C4-2B (cell line): Measurements from ENCODE around the gene MAVS.
"Not testable (repeated sequence)": the region's sequence is repeated elsewhere in the genome, so short reads cannot be mapped to it uniquely, and the experiment has no call there.

Source experiments
- H3K27ac ChIP-seq: fragments of 450-650 bp; 2 replicates; pipeline ENCODE4 v1.5.1; 2017
- ZFX ChIP-seq: fragments of 450-650 bp; IDR thresholded peaks from 2 replicates; pipeline ENCODE4 v1.6.1; 2017
- TF ChIP-seq, protein P1 (sequence below): fragments of 450-650 bp; conservative IDR thresholded peaks from 2 replicates; pipeline ENCODE4 v1.5.1; 2017; ENCODE audit warnings: mild to moderate bottlenecking

MAVS gene

DNA sequence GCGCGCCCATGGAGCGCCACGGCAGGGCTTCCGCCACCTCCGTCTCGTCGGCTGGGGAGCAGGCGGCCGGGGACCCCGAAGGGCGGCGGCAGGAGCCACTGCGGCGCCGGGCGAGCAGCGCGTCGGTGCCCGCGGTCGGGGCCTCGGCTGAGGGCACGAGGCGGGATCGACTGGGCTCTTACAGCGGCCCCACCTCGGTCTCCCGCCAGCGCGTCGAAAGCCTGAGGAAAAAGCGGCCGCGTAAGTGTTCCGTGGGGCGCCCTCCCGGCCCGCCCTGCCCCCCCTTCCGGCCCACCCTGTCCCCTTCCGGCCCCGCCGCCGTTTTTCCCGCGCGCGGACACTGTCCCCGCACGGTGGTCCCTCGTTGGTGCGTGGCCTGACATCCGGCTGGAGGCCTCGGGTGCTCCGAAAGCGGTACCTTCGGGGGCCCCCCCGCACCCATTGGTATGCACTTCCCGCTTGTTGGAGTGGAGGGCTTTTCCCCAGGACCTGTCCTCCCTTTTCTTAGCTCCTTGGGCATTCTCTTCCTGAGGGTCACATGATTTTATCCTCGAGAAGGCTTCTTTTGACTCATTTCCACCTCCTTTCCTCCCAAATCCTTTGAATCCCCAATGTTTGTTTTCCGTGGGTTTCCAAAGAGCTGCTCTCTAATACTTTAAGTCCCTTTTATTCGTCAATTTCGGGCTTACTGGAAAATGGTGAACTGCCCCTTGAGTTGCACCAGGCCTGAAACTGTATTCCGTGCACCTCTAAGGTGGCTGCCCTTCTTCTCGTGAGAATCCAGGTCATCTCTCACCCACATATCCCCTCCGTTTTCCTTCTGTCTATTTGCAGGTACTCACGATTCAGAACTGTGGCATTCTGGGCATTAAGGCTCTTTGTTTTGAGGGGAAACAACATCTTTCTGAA, 43.1 kb downstream of the MAVS start:
- TF ChIP-seq, protein P1, sequence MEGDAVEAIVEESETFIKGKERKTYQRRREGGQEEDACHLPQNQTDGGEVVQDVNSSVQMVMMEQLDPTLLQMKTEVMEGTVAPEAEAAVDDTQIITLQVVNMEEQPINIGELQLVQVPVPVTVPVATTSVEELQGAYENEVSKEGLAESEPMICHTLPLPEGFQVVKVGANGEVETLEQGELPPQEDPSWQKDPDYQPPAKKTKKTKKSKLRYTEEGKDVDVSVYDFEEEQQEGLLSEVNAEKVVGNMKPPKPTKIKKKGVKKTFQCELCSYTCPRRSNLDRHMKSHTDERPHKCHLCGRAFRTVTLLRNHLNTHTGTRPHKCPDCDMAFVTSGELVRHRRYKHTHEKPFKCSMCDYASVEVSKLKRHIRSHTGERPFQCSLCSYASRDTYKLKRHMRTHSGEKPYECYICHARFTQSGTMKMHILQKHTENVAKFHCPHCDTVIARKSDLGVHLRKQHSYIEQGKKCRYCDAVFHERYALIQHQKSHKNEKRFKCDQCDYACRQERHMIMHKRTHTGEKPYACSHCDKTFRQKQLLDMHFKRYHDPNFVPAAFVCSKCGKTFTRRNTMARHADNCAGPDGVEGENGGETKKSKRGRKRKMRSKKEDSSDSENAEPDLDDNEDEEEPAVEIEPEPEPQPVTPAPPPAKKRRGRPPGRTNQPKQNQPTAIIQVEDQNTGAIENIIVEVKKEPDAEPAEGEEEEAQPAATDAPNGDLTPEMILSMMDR: no peak
- no peak for TF ChIP-seq ZFX
- H3K27ac ChIP-seq: peak overlapping the region; percentile 92

DNA sequence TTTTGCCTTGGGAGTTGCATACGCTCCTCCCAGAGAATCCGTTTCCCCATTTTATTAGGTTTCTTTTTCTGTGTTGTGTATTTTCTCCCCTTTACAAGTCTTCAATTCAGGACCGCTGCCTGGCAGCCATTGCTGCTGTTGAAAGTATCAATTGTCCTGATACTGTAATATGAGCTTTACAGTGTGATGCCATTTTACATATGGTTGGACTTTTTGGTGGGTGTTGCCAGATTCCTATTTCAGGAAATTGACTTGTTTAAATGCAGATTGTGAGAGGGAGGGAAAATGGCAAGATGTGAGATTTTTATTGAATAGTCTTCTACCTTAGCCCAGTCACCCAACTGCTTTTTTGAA, 43.7 kb downstream of the MAVS start:
- H3K27ac ChIP-seq: peak overlapping the region; percentile 92; the same call in 1 of the 2 replicates
- TF ChIP-seq, protein P1: no peak
- TF ChIP-seq ZFX: no peak

DNA sequence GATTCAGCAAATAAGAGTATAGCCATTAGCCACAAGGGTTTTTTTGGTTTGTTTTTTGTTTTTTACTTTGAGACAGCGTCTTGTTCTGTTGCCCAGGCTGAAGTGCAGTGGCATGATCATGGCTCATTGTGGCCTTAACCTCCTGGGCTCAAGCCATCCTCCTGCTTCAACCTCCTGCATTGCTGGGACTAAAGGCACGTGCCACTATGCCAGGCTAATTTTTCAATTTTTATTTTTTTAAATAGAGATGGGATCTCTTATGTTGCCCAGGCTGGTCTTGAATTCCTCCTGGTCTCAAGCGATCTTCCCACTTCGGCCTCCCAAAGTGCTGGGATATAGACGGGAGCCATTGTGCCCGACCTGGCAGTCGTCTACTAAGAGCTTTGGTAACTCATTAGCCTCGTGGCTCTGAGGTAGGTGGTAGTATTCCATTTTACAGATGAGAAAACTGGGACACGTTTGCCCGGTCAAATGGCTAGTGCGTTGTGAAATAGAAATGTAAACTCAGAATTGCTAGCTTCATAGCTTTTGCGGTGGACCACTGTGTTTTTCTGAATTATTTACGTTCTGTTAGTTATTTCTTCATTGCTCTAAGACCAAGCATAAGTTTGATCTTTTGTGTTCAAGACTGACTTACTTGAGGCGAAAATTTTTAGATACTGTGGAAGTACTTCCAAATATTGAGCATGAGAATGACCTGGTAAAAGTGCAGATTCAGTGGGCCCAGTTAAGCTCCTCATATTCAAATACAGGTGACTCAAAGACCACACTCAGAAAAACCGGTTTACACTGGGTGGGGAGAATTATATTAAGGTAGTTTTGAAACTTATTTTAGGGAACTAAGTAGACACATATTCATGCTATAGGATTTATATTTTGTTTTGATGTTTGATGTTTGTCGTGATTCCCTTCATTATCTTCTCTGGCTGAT, 44.6 kb downstream of the MAVS start:
- peak overlapping the region; percentile 42 for H3K27ac ChIP-seq
- TF ChIP-seq, protein P1: no peak
- TF ChIP-seq ZFX: no peak

DNA sequence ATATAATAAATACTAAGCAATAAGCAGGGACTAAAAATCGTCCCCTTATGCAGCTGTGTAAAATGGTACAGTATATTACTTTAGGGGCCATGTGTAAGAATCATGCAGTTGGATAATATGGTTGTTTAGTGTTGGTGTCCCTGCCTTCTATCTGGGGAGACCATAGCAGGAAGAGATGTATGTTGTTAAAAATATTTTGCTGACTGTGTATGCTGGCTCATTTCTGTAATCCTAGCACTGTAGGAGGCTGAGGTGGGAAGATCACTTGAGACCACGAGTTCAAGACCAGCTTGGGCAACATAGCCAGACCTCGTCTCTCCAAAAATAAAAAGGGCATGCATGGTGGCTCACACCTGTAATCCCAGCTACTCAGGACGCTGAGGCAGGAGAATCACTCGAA, 48.2 kb downstream of the MAVS start:
- TF ChIP-seq, protein P1: no peak
- TF ChIP-seq ZFX: no peak

DNA sequence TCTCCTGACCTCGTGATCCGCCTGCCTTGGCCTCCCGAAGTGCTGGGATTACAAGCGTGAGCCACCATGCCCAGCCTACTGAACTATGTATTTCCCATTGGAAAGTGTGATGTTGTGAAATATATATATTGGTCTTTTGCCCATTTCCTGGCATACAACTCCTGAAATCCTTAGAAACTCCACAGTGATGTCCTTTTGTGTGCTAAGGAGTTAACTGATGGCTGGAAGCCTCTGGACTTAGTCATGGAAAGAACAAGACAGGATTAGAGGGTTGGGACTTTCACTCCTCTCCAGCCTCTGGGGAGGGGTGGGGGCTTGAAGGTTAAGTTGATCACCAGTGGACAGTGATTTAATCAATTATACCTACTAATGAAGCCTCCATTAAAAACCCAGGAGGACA, 49.7 kb downstream of the MAVS start:
- no peak overlapping the region for H3K27ac ChIP-seq
- TF ChIP-seq, protein P1: no peak
- TF ChIP-seq ZFX: no peak

More for the DNA sequence above, 48.2 kb downstream of the MAVS start:
- no peak overlapping the region for H3K27ac ChIP-seq

DNA sequence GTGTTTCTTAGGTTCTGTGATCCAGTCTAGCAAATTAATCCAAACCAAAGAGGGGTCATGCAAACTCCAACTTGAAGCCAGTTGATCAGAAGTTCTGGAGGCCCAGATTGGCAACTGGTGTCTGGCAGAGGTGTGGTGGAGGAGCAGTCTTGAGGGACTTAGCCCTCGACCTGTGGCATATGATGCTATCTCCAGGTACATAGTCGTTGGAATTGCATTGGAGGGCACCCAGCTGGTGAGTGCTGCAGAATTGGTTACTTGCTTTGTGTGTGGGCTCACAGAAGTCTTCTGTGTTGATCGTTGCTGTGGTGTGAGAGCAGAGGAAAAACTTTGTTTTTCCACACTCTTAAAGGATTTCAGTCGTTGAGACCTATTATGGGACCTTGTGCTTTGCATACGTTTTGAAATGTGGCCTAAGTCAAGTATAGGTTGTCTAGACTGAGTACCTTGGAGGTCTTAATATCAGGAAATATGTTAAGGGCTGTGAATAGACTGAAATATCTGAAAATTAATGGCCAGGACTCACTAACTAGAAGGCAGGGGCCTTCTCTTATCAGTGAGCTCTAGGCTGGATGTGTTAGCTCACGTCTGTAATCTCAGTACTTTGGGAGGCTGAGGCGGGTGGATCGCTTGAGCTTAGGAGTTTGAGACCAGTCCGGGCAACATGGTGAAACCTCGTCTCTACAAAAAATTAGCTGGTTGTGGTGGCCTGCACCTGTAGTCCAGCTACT, 50.4 kb downstream of the MAVS start:
- H3K27ac ChIP-seq: no peak overlapping the region; the same call in 1 of the 2 replicates
- no peak for TF ChIP-seq ZFX
- TF ChIP-seq, protein P1: no peak

DNA sequence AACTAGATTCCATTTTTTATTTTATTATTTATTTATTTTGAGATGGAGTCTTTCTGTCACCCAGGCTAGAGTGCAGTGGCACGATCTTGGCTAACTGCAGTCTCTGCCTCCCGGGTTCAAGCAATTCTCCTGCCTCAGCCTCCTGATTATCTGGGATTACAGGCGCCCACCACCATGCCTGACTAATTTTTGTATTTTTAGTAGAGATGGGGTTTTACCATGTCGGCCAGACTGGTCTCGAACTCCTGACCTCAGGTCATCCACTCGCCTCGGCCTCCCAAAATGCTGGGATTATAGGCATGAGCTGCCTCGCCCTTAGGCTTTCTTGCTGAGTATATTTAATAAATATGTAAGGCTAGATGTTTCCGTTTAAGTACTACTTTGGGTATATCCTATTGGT, 51.5 kb downstream of the MAVS start:
- not testable (repeated sequence) for H3K27ac ChIP-seq
